ENCODE data around the gene RBPJ.
"Not testable (repeated sequence)": the region's sequence is repeated elsewhere in the genome, so short reads cannot be mapped to it uniquely, and the experiment has no call there.

Gene RBPJ

DNA sequence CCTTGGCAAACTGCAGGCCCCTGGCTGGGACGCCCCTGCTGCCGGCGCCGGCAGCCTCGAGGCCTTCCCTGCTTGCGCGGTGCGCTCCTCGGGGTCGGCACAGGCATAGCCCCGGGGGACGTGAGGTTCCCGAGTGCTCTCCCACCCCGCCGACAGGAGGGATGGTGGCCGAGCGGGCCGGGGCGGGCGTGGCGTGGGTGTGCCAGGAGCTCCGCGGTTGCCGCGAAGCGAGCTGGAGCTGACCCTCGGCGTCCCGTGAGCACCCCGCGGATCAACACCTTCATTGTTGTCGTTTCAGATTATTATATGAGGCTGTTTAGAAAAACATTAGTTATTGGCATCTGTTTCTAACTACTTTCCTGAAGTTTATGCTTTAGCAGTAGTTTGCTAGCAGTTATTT lies 38.7 kb downstream of the RBPJ start:
- not testable (repeated sequence) for H2AFZ ChIP-seq (ENCODE audit: low read length, unreplicated experiment); H3K36me3 ChIP-seq (ENCODE audit: insufficient read depth, low read length); H3K4me3 ChIP-seq (ENCODE audit: low read depth, low read length); H3K27ac ChIP-seq (ENCODE audit: low read depth, low read length); H3K27me3 ChIP-seq (ENCODE audit: insufficient read depth, low read length)
- Histone ChIP-seq H3K79me2 (ENCODE audit: control insufficient read depth, insufficient read depth, low read length, unreplicated experiment) (peaks cover 89% of the 10 kb centered on the region), H3K4me1 (ENCODE audit: control insufficient read depth, insufficient read depth, low read length, unreplicated experiment) (peaks cover 29% of the 10 kb centered on the region)

DNA sequence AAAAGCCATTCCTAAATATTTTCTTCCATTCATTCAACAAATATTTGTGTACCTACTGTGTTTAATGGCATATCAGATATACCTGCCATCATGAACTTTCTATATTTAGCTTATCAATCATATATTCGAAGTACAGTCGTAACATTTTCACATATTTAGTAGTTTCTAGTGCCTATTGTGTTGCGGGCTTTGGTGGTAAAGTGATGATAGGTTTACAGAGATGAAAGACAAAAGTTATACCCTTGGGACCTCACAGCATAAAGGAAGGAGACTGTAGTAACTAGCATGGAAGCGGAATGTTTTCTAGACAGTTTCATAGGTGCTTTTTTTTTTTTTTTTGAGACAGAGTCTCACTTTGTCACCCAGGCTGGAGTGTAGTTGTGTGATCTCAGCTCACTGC lies 39.5 kb downstream of the RBPJ start:
- H3K27ac ChIP-seq (ENCODE audit: low read depth, low read length): no peak overlapping the region
- no peaks in the 10 kb centered on the region for H3K27me3 ChIP-seq (ENCODE audit: insufficient read depth, low read length)
- no peak overlapping the region for H2AFZ ChIP-seq (ENCODE audit: low read length, unreplicated experiment)
- H3K79me2 ChIP-seq (ENCODE audit: control insufficient read depth, insufficient read depth, low read length, unreplicated experiment): peaks cover 87% of the 10 kb centered on the region
- H3K4me1 ChIP-seq (ENCODE audit: control insufficient read depth, insufficient read depth, low read length, unreplicated experiment): peaks cover 25% of the 10 kb centered on the region
- H3K36me3 ChIP-seq (ENCODE audit: insufficient read depth, low read length): no peaks in the 10 kb centered on the region
- no peak overlapping the region for H3K4me3 ChIP-seq (ENCODE audit: low read depth, low read length)

DNA sequence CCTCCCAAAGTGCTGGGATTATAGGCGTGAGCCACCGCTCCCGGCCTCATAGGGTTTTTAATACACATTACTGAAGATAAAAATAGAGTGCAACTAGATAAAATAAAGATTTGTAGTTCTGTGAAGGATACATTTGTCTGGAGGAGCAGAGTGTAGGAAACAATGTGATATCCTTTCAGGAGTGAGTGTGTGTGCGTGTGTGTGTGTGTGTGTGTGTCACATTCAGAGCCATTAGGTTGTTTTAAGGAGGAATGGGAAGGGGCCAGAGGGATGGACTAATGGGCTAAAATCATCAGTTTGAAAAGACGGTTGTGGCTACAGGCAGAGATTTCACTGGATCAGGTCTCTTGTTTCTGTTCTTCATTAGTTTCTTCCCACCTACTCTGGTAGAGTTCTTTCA lies 40.0 kb downstream of the RBPJ start:
- H3K4me1 ChIP-seq (ENCODE audit: control insufficient read depth, insufficient read depth, low read length, unreplicated experiment): peaks cover 19% of the 10 kb centered on the region
- no peaks in the 10 kb centered on the region for H3K36me3 ChIP-seq (ENCODE audit: insufficient read depth, low read length)
- no peak overlapping the region for H2AFZ ChIP-seq (ENCODE audit: low read length, unreplicated experiment)
- H3K27me3 ChIP-seq (ENCODE audit: insufficient read depth, low read length): no peaks in the 10 kb centered on the region
- peak overlapping the region; percentile 33 for H3K4me3 ChIP-seq (ENCODE audit: low read depth, low read length)
- peaks cover 87% of the 10 kb centered on the region for H3K79me2 ChIP-seq (ENCODE audit: control insufficient read depth, insufficient read depth, low read length, unreplicated experiment)
- H3K27ac ChIP-seq (ENCODE audit: low read depth, low read length): 0 out of 2 replicates have a peak overlapping the region, but pooled peaks have one; percentile 4

DNA sequence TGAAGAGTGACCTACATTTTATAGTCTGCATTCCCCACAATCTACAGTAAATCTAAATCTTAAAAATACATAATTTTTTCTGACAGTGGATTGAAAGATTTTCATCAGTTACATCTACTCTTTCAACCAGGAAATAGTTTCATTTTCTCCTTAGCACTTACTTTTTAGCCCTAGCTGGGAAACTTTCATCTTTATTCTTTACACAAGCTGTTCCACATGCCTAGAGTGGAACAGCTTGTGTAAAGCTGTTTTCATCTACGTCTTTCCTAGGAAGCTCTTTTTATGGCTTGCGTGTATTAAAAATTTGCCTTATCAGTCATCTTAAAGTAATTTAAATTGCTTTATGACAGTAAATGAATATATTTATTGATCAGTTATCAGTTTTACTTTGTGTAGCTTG lies 40.5 kb downstream of the RBPJ start:
- Histone ChIP-seq H2AFZ (ENCODE audit: low read length, unreplicated experiment) (no peak overlapping the region), H3K27ac (ENCODE audit: low read depth, low read length) (0 out of 2 replicates have a peak overlapping the region, but pooled peaks have one; percentile 4), H3K4me1 (ENCODE audit: control insufficient read depth, insufficient read depth, low read length, unreplicated experiment) (peaks cover 15% of the 10 kb centered on the region), H3K27me3 (ENCODE audit: insufficient read depth, low read length) (no peaks in the 10 kb centered on the region), H3K79me2 (ENCODE audit: control insufficient read depth, insufficient read depth, low read length, unreplicated experiment) (peaks cover 86% of the 10 kb centered on the region), H3K4me3 (ENCODE audit: low read depth, low read length) (peak overlapping the region; percentile 33), H3K36me3 (ENCODE audit: insufficient read depth, low read length) (no peaks in the 10 kb centered on the region)

DNA sequence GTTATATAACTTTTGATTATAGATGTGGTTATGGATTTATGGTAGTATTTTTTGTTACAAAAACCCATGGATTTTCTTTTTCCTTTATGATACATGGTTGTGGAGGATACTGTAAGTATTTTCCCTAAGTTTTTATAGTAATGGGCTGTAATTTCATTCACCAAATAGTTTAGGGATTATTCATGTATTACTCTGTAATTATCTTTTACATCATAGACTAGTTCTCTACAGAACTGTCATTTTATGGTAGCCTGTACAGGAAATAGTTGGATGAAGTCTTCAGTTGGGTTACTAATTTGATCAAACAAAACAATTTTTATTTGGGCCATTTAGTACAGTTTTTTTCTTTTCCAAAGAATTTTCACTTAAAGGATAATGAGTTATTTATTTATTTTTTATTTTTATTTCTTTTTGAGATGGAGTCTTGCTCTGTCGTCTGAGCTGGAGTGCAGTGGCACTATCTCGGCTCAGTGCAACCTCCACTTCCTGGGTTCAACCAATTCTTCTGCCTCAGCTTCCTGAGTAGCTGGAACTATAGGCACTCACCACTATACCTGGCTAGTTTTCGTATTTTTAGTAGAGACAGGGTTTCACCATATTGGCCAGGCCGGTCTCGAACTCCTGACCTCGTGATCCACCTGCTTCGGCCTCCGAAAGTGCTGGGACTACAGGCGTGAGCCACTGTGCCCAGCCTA lies 42.1 kb downstream of the RBPJ start:
- Histone ChIP-seq H3K79me2 (ENCODE audit: control insufficient read depth, insufficient read depth, low read length, unreplicated experiment) (peaks cover 83% of the 10 kb centered on the region), H3K27ac (ENCODE audit: low read depth, low read length) (no peak overlapping the region), H2AFZ (ENCODE audit: low read length, unreplicated experiment) (no peak overlapping the region)

DNA sequence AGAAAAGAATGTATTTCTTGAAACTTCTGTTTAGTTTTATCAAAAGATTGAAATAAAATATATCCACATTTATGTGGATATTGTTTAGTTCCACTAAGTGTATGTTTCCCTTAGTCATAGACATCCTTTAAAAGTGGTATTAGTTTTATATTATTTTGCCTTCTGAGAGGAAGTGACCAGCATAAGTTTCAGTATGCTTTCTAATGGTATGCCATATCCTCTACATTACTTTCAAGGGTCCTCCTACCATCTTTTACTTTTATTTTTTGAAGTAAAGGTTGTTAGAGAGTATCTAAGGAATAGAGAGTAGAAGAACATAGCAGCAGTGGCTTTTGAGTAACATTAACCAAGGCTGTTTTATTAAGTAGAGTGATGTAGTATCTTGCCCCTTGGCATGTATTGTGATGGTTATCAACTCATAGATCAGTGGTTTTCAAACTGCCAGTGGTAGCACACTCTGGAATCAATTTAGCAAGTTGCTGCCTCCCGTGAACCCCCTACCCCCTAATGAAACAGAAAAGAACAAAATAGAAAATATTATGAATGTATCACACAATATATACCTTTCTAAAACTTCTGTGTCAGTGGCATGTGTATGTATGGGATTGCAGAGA lies 44.8 kb downstream of the RBPJ start:
- H3K27ac ChIP-seq (ENCODE audit: low read depth, low read length): no peak overlapping the region
- 0 out of 2 replicates have a peak, but pooled peaks cover 4% of the 10 kb centered on the region for H3K36me3 ChIP-seq (ENCODE audit: insufficient read depth, low read length)
- peaks cover 86% of the 10 kb centered on the region for H3K79me2 ChIP-seq (ENCODE audit: control insufficient read depth, insufficient read depth, low read length, unreplicated experiment)

More for the DNA sequence above, 42.1 kb downstream of the RBPJ start:
- Histone ChIP-seq H3K36me3 (ENCODE audit: insufficient read depth, low read length) (no peaks in the 10 kb centered on the region), H3K27me3 (ENCODE audit: insufficient read depth, low read length) (no peaks in the 10 kb centered on the region), H3K4me1 (ENCODE audit: control insufficient read depth, insufficient read depth, low read length, unreplicated experiment) (peaks cover 19% of the 10 kb centered on the region), H3K4me3 (ENCODE audit: low read depth, low read length) (no peak overlapping the region)

DNA sequence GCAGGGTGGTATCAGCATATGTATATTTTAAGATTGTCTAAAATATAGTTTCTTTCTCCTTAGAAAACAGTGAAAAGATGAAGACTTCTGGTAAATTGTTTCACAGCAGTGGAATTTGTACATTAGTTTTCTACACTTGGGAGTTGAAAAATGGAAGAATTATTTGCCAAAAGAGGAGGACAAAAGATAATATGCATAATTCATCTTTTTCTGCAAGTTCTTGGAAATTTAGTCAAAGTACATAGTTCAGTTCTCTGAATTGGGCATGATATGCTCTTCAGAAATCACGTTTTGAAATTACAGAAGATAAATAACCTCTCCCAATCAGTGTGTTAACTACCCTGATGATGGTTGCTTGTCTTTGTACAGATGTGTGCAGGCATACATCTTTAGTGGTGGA lies 47.0 kb downstream of the RBPJ start:
- Histone ChIP-seq H3K4me3 (ENCODE audit: low read depth, low read length) (no peak overlapping the region), H3K27ac (ENCODE audit: low read depth, low read length) (no peak overlapping the region), H3K79me2 (ENCODE audit: control insufficient read depth, insufficient read depth, low read length, unreplicated experiment) (peaks cover 84% of the 10 kb centered on the region), H3K27me3 (ENCODE audit: insufficient read depth, low read length) (no peaks in the 10 kb centered on the region), H2AFZ (ENCODE audit: low read length, unreplicated experiment) (no peak overlapping the region), H3K36me3 (ENCODE audit: insufficient read depth, low read length) (peaks cover 4% of the 10 kb centered on the region; the same call in 1 of the 2 replicates), H3K4me1 (ENCODE audit: control insufficient read depth, insufficient read depth, low read length, unreplicated experiment) (peaks cover 41% of the 10 kb centered on the region)

More for the DNA sequence above, 44.8 kb downstream of the RBPJ start:
- Histone ChIP-seq H2AFZ (ENCODE audit: low read length, unreplicated experiment) (no peak overlapping the region), H3K4me1 (ENCODE audit: control insufficient read depth, insufficient read depth, low read length, unreplicated experiment) (peaks cover 40% of the 10 kb centered on the region), H3K27me3 (ENCODE audit: insufficient read depth, low read length) (no peaks in the 10 kb centered on the region), H3K4me3 (ENCODE audit: low read depth, low read length) (no peak overlapping the region)

DNA sequence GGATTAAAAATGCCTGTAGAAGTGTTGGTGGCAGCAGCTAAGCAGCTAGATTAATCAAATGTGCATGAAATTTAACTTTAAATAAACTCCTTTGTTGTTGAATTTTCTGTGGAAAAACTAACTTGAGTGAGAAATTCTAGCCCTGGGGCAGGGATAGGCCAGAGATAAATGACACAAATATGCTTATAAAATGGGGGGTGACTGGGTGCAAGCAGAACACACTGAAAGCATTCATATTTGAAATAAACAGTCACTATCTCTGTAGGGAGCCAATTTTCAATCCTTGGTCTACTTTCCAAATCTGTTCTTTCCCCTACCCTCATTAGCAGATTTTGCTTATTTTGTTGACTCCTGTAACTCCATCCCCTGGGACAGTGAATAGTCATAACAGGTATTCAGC lies 47.9 kb downstream of the RBPJ start:
- Histone ChIP-seq H3K4me1 (ENCODE audit: control insufficient read depth, insufficient read depth, low read length, unreplicated experiment) (peaks cover 47% of the 10 kb centered on the region), H3K27me3 (ENCODE audit: insufficient read depth, low read length) (no peaks in the 10 kb centered on the region), H3K27ac (ENCODE audit: low read depth, low read length) (no peak overlapping the region), H3K36me3 (ENCODE audit: insufficient read depth, low read length) (peaks cover 4% of the 10 kb centered on the region; the same call in 1 of the 2 replicates), H2AFZ (ENCODE audit: low read length, unreplicated experiment) (no peak overlapping the region), H3K4me3 (ENCODE audit: low read depth, low read length) (no peak overlapping the region), H3K79me2 (ENCODE audit: control insufficient read depth, insufficient read depth, low read length, unreplicated experiment) (peaks cover 88% of the 10 kb centered on the region)

DNA sequence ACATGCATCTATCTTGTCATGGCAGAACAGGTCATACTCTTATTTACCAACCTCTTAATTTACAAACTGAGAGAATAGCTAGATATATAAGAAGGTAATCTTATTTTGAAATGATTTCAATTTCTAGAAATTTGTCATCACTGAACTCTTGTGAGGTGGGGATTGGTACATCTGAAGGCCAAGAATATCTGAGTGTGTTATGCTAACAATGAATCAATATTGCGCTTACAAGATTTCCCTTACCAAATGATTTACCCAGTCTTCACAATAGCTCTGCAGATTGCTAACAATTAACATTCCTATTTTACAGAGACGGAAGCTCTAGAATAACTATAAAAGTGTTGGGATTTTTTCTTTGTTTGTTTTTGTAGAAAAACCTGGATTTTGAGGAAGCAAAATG lies 48.3 kb downstream of the RBPJ start:
- H3K36me3 ChIP-seq (ENCODE audit: insufficient read depth, low read length): peaks cover 4% of the 10 kb centered on the region; the same call in 1 of the 2 replicates
- H3K27me3 ChIP-seq (ENCODE audit: insufficient read depth, low read length): no peaks in the 10 kb centered on the region
- no peak overlapping the region for H3K27ac ChIP-seq (ENCODE audit: low read depth, low read length)
- H3K4me1 ChIP-seq (ENCODE audit: control insufficient read depth, insufficient read depth, low read length, unreplicated experiment): peaks cover 47% of the 10 kb centered on the region
- peaks cover 87% of the 10 kb centered on the region for H3K79me2 ChIP-seq (ENCODE audit: control insufficient read depth, insufficient read depth, low read length, unreplicated experiment)
- no peak overlapping the region for H2AFZ ChIP-seq (ENCODE audit: low read length, unreplicated experiment)
- no peak overlapping the region for H3K4me3 ChIP-seq (ENCODE audit: low read depth, low read length)

DNA sequence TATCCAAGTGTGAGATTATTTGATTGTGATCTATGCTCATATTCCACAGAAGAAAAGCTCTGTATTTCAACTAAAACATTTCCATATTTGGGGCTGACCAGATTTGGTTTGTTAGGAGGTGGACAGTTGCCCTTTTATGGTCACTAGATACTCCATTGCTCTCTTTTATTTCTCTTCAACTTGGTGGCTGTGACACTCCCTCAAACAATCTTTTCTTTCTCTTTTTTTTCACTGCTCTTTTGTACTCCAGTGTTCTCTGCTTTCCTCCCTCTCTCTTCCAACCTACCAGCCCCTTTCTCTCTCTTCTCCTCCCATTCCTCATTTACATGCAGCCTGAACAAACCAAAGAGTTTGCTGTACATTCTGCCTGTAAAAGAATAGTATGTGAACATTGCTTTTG lies 48.8 kb downstream of the RBPJ start:
- H3K36me3 ChIP-seq (ENCODE audit: insufficient read depth, low read length): peaks cover 4% of the 10 kb centered on the region; the same call in 1 of the 2 replicates
- H3K4me1 ChIP-seq (ENCODE audit: control insufficient read depth, insufficient read depth, low read length, unreplicated experiment): peaks cover 47% of the 10 kb centered on the region
- H2AFZ ChIP-seq (ENCODE audit: low read length, unreplicated experiment): no peak overlapping the region
- no peak overlapping the region for H3K4me3 ChIP-seq (ENCODE audit: low read depth, low read length)
- H3K27me3 ChIP-seq (ENCODE audit: insufficient read depth, low read length): no peaks in the 10 kb centered on the region
- H3K27ac ChIP-seq (ENCODE audit: low read depth, low read length): no peak overlapping the region
- peaks cover 90% of the 10 kb centered on the region for H3K79me2 ChIP-seq (ENCODE audit: control insufficient read depth, insufficient read depth, low read length, unreplicated experiment)

DNA sequence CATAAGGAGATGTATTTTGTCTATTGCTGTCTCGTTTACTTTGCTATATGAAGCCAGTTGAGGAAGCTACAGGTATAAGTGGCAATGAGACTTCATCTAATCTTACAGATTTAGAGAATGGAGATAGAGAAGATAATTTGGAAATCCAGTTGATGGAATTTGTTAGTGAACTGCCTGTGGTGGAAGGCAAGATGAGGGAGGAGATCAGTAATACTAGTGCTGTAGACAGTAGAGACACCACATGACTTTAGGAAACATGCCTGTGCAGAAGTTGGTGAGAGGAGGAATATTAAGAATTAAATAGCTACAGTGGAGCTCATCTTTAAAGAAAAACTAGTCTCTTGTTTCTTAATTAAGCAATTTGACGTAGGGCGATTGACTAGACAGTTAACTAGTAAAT lies 51.3 kb downstream of the RBPJ start:
- H3K4me3 ChIP-seq (ENCODE audit: low read depth, low read length): no peak overlapping the region
- peaks cover 47% of the 10 kb centered on the region for H3K4me1 ChIP-seq (ENCODE audit: control insufficient read depth, insufficient read depth, low read length, unreplicated experiment)
- peaks cover 94% of the 10 kb centered on the region for H3K79me2 ChIP-seq (ENCODE audit: control insufficient read depth, insufficient read depth, low read length, unreplicated experiment)
- H3K27ac ChIP-seq (ENCODE audit: low read depth, low read length): no peak overlapping the region
- H3K27me3 ChIP-seq (ENCODE audit: insufficient read depth, low read length): no peaks in the 10 kb centered on the region
- H2AFZ ChIP-seq (ENCODE audit: low read length, unreplicated experiment): no peak overlapping the region
- peaks cover 4% of the 10 kb centered on the region; the same call in 1 of the 2 replicates for H3K36me3 ChIP-seq (ENCODE audit: insufficient read depth, low read length)
